Dedifferentiated amniotic fluid mesenchymal stem cell (primary cell): ENCODE data around the gene GALM.
"Not testable (repeated sequence)": the region's sequence is repeated elsewhere in the genome, so short reads cannot be mapped to it uniquely, and the experiment has no call there.

ENCODE experiments used
- DNase-seq: peaks from one replicate; pipeline ENCODE4 v3.0.0-alpha.2; 2016; ENCODE audit errors: extremely low spot score

GALM gene

GRCh38 chr2:38680868-38681267, 15.0 kb downstream of the GALM start:
- DNase-seq, result not testable (repeated sequence)

DNA sequence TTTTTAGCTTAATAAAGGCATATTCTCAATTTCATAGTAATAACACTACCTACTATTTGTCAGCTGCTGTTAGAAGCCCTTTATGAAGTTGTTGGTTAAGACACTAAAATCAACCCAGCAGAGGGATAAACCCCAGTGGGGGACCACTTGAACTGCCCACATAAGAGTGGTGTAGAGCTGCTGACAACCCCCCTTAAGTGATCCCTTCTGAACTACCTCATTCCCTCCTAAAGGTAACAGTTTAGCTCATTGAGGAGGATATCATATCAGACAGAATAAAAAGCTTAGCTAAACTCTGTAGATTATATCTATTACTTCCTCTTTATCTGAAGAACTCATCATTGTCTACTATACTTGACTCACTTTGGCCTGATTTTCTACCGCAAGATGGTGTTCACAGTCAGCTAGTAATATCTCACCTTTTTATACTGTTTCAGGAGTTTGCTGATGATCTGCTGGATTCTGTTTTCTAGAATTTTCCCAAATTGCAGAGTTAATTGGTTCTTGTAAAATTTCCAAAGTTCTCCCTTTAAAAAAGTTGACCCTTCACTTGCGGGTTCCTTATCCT, 16.2 kb downstream of the GALM start:
- no peak for DNase-seq

DNA sequence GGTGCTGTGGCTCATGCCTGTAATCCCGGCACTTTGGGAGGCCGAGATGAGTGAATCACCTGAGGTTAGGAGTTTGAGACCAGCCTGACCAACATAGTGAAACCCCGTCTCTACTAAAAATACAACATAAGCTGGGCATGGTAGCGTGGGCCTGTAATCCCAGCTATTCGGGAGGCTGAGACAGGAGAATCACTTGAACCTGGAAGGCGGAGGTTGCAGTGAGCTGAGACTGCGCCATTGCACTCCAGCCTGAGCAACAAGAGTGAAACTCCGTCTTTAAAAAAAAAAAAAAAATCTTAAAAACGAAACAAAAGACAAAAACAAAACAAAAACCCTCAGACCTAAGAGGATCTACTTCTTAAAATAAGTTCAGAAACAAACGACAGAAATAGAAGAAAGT, 16.7 kb downstream of the GALM start:
- DNase-seq, result not testable (repeated sequence)

DNA sequence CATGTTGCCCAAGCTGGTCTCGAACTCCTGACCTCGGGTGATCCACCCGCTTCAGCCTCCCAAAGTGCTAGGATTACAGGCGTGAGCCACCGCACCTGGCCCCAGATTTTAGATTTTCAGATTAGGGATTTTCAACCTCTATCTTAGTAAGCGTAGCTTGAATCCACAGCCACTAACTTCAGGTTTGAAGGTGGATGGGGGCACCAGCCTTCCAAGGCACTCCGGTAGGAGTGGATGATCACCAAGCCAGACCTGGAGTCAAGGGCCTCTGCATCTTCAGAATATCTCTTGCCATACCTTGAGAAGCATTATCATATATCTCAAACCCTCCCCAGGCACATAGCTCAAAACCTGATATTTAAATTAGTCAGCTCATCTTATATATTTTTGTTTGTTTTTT, 17.9 kb downstream of the GALM start:
- DNase-seq, result no peak

DNA sequence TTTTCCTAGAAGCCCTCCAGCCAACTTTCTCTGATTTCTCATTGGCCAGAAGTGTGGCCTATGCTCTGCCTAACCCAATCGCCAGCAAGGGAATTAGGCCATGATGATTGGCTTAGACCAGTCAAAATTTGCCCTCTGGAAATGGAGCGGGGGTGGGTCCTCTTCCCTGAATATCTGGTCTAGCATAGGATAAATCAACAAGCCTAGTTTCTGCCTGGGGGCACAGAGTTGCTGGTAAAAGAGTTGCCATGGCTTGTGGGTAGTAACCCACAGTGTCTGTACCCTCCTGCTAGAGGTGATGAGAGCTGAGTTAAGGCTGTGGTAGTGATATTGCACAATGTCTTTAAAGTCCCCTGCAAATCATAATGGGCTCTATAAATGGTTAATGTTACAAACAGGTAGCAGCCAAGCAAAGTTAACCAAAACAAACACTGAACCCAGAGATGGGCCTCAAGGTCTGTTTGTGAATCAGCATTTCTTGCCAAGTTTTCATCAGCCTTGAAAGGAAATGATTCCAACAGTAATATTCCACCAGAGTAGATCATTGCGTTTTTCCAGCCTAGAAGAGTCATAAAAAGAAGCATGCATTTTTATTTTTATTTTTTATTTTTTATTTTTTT, 19.3 kb downstream of the GALM start:
- no peak for DNase-seq

DNA sequence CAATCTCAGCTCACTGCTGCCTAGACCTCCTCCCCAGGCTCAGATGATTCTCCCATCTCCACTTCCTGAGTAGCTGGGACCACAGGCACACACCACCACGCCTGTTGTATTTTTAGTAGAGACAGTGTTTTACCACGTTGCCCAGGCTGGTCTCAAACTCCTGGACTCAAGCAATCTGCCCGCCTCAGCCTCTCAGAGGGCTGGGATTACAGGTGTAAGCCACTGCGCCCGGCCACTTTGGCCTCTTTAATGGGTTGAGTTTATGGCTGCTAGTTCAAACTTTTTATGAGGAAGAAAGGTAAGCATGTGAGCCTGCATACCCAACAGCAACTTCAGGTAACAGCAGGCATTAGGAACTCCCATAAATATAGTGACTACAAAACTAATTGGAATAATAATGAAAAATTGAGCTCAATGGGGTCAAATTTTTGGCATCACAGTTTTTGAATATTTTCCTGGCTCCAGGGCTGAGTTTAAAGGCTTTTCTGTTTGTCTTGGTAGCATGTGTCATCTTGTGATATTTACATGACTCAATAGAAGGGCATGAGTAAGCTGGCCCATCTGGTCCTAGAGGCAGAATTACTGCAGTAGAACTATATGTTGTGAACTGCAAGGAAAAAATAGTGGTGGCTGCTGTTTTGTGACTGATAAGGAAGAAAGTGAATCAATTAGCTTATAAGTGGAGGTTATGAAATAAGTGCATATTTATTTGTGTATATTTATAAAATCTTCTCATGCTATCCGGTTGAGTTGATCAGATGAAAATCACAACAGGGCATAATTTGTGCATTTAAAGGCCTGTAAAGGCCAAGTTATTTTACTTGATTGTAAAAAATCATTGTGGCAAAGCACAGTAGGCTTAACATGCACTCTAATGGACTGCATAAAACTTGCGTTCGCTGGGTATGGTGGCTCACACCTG, 24.8 kb downstream of the GALM start:
- DNase-seq, result peak; percentile 86

DNA sequence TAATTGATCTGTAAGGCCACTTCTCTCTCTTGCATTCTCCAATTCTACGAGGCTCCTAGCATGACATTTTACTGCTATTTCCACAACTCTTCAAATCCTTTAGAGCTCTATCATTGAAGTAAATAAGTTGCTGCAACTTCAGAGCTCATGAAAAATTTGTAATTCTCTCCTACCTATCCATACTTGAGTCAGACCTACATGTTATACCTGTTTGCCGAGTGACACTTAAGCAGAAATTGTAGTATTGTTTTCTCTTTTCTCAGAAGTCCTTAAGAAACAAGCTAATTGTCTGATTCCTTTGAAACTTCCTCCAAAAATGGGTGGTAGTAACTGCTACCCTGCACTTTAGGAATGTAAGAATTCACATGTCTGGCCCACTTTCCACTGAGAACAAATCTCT, 26.1 kb downstream of the GALM start:
- DNase-seq, result no peak

DNA sequence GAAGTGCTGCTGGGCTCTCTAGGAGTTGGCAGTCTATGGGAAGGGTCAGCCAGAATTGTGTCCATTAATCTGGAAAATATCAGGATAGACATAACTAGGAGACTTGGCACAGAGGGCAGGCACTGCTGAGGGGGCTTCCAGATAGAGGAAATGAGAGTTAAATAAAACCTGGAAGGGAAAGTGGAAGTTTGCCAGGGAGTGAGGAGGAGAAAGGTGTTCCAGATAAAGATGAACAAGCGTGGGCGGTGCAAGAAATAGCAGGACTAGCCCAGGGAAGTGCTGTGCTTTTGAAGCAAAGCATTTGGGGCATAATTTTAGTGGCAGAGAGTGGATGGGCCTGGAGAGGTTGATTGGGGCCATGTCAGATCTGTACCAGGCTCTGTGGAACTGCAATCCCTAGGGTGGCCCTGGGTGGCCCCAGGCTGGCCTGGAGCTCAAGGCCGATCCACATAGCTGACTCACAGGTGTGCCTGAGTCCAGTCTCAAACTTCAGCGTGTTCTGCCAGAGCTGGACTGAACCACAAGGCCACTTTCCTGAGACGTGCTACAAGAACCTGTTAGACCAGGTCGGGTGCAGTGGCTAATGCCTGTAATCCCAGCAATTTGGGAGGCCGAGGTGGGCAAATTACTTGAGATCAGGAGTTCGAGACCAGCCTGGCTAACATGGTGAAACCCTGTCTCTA, 26.9 kb downstream of the GALM start:
- DNase-seq, result no peak

- DNase-seq, result no peak
Observed at GRCh38 chr2:38697116-38697840, 31.4 kb downstream of the GALM start.

- no peak for DNase-seq
Observed at GRCh38 chr2:38698467-38699003, 32.6 kb downstream of the GALM start.

DNA sequence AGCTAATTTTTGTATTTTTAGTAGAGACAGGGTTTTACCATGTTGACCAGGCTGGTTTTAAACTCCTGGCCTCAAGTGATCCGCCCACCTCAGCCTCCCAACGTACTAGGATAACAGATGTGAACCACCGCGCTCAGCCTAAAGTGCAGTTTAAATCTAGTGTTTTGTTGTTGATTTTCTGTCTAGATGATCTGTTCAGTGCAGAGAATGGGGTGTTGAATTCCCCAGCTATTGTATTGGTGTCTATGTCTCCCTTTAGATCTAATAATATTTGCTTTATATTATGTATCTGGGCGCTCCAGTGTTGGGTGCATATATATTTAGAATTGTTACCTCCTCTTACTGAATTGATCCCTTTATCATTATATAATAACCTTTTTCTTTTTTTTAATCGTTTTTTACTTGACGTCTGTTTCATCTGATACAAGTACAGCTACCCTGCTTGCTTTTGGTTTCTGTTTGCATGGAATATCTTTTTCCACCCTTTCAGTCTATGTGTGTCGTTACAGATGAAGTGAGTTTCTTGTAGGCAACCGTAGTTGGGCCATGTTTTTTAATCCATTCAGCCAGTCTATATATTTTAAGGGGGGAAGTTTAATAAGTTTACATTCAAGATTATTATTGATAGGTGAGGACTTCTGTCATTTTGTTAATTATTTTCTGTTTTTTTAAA, 34.3 kb downstream of the GALM start:
- no peak for DNase-seq

DNA sequence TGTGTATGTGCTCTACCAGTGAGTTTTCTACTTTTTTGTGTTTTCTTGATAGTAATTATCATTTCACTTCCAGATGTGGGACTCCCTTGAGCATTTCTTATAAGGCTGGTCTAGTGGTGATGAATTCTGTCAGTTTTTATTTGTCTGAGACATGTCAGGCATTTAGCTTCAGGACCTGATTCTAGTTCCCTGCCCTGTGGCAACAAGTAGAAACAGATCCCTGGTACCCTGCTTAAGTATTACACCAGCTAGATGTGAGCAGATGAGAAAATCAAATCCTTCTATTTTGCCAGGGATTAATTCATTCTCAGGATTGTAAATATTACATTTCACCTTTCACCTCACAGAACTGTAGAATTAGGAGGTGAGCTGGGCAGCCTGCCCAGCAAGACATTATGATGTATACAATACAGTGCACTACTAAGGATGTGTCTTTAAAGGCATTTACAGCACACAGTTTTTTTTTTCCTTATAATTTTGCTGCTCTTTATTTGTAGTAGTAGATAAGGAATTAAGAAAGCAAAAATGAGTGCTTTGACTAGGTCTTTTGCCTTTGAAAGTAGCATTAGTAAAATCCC, 35.1 kb downstream of the GALM start:
- no peak for DNase-seq

DNA sequence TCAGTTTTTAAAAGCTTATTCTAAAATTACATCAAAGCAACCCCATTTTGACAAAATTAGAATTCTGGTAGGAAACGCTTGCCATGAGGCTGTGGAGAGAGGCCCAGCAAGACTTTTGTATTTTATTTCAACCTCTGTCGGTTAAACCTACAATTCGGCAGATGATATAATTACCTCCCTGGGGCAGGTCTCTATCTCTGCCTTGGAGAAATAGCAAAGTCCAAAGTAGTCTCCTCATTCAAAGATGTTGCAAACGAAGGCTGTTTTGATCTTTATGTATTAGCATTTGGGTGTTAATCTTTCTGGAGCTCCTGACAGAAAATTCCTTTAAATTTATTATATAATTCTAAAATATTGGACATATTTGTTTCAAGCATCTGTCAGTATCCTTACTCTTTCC, 35.6 kb downstream of the GALM start:
- no peak for DNase-seq

DNA sequence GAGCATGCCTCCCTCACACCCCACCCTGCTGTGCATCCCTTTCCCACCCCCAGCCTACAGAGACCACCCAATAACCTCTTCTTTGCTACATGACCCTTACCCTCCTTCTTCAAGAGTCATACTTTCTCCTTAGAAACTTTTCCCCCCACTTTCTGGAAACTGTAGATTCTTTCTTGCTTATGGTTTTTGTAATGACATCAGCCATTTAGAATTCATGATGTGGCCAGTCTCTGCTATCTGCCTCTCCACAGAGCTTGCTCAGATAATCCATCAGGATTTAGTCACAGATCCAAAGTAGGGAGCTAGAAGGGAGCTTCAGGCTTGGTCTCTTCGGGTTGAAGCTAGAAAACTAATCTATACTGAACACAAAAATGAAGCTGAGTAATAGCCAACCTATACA, 36.5 kb downstream of the GALM start:
- peak; percentile 89 for DNase-seq

- not testable (repeated sequence) for DNase-seq
Observed at GRCh38 chr2:38703336-38703735, 37.4 kb downstream of the GALM start.

GRCh38 chr2:38704664-38705063, 38.8 kb downstream of the GALM start:
- no peak for DNase-seq

DNA sequence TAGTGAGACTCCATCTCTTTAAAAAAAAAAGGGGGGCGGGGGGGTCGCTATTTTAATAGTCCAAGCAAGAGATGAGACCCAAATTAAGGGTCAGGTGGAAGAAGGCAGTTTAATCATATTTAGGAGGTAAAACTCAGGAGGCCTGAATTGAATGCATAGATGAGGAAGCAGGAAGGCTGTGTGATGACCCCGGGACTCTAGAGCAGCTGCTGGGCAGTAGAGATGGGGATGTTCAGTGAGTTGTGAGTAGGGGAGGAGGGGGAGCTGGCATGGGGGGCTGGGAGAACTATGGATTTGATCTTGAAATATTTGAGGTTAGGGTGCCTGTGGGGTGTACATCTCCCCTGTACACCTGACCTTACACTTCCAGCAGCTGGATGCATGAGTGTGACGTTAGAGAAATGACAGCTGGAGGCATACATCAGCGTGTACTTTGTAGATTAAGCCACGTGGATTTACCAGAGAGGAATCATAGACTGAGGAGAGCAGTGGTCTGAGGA, 41.0 kb downstream of the GALM start:
- no peak for DNase-seq

GRCh38 chr2:38708491-38708890, 42.6 kb downstream of the GALM start:
- DNase-seq, result not testable (repeated sequence)

DNA sequence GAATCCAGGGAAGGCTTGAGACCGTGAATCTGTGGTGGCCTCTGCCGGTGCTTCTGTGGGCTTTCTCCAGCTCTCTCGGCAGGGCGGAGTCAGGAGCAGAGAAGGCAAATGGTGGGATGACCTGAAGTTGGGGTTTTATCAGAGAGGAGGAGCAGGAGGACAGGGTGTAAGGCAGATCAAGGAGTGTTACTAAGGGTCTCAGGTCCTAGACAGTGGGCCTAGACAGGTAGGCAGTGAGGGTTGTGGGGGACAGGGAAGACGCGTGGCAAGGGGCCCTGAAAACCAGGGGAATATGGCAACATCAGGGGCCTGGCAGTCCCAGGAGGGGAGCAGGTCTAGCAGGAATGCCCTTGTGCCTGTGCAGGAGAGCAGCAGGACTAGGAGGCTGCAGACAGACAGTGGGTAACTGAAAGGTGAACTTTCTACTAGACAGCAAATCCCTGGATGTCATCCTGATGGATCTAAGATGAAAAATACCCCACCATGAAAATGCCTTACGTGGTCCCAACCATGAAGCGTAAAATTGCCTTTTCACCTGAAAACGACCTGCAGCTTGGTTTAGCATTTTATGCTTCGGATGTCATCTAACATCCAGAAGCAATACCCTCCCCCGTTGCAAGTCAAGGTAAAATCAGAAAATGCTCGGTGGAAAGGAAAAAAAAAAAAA, 43.1 kb downstream of the GALM start:
- DNase-seq, result no peak
